Lower leg skin (tissue), 3 donors: ENCODE measurements around the gene RGS18.

ENCODE experiments used
- POLR2A ChIP-seq, 2 donors: fragments of 450-650 bp; IDR thresholded peaks; one replicate each; pipeline ENCODE4 v1.6.1; 2016 to 2017; ENCODE audit warnings: antibody characterized with exemption in 2 of 2, mild to moderate bottlenecking in 1 of 2, moderate library complexity in 1 of 2
- TF ChIP-seq, protein P1 (sequence below), 3 donors: fragments of 450-650 bp; IDR thresholded peaks; one replicate each; pipeline ENCODE4 v1.5.1; 2016; ENCODE audit warnings: antibody characterized with exemption in 3 of 3, mild to moderate bottlenecking in 3 of 3, moderate library complexity in 2 of 3

DNA sequence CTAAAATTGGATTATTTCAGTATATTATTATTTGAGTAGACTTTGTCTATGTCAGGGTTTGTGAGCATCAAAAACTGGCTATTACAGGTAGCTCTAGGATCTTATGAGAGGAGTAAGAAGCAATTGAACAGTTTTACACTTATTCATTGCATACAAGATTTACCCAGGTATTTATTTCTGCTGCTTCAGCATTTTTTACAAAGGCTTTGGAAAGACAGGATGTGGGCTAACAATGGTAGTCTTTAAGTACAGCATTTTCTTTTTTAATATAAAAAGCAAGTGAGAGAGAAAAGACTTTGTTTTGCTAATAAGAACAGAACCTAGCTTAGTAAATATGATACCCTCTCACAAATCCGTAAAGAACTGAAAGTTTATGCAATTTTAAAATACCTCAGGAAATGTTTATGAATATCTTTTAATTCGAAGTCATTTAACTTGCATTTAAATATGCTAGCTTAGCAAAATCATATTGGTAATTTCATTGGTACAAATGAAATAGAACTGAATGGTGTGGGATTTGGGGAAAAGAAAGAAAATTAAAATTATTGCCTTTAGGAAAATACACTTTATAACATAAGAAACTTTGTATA lies 32.1 kb upstream of the RGS18 start:
- no peak for TF ChIP-seq POLR2A (IDR thresholded peaks at IDR 0.05)
- TF ChIP-seq, protein P1, sequence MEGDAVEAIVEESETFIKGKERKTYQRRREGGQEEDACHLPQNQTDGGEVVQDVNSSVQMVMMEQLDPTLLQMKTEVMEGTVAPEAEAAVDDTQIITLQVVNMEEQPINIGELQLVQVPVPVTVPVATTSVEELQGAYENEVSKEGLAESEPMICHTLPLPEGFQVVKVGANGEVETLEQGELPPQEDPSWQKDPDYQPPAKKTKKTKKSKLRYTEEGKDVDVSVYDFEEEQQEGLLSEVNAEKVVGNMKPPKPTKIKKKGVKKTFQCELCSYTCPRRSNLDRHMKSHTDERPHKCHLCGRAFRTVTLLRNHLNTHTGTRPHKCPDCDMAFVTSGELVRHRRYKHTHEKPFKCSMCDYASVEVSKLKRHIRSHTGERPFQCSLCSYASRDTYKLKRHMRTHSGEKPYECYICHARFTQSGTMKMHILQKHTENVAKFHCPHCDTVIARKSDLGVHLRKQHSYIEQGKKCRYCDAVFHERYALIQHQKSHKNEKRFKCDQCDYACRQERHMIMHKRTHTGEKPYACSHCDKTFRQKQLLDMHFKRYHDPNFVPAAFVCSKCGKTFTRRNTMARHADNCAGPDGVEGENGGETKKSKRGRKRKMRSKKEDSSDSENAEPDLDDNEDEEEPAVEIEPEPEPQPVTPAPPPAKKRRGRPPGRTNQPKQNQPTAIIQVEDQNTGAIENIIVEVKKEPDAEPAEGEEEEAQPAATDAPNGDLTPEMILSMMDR (IDR thresholded peaks at IDR 0.05): no peak
